GM18951 (cell line): ENCODE results near the gene BLM.

Source experiments
- POLR2A ChIP-seq: IDR thresholded peaks from 4 replicates; pipeline ENCODE4 v1.6.1; 2011; ENCODE audit warnings: mild to moderate bottlenecking; ENCODE audit not compliant: insufficient read length, insufficient read depth; ENCODE audit errors: extremely low read depth
- in situ Hi-C: fragments of 300-500 bp; cut with MboI; formaldehyde crosslinking; loops from one replicate; pipeline ENCODE4 v1.12.0; 2022; ENCODE audit warnings: low sequenced_read_pairs, mixed read lengths, inconsistent platforms; ENCODE audit not compliant: unreplicated experiment

Gene BLM

DNA sequence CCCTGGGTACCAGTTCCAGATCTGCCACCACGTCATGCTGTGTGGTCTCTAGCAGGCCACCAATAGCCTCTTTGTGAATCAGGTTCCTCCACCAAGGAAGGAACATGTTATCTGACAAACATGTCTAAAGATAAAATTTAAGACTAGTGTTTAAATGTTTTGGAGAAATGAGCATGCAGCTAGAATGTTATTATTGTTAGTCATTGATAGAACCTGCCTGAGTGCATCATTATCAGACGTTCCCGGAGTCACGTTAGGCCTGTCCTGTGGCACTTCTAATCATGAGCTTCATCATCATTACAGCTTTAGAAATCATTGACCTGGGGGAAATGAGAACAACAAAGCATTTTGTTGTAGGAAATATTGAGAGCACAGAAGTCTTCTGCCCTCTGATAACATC is 92.4 kb downstream of the BLM start:
- no peak for TF ChIP-seq POLR2A
- in situ Hi-C loops = no loop called here

DNA sequence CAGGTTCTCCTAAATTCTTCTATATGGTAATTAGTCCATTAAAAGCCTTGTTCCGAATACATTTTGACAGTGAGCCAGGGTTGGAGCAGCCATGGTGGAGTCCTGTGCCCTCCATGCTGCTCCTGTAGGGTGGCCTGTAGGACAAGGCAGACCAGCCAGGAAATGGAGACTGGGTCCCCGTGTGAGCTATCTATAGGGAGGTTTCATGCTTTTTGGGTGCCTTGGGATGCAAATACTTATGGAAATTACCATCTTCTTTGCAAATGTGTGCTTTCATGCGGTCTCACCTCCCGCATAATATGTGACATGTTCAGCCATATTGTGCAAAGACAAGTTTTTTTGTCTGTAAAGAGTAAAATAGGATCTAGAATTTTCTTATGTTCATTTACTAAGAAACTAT is 93.2 kb downstream of the BLM start:
- in situ Hi-C loops = no loop called here
- no peak for TF ChIP-seq POLR2A

DNA sequence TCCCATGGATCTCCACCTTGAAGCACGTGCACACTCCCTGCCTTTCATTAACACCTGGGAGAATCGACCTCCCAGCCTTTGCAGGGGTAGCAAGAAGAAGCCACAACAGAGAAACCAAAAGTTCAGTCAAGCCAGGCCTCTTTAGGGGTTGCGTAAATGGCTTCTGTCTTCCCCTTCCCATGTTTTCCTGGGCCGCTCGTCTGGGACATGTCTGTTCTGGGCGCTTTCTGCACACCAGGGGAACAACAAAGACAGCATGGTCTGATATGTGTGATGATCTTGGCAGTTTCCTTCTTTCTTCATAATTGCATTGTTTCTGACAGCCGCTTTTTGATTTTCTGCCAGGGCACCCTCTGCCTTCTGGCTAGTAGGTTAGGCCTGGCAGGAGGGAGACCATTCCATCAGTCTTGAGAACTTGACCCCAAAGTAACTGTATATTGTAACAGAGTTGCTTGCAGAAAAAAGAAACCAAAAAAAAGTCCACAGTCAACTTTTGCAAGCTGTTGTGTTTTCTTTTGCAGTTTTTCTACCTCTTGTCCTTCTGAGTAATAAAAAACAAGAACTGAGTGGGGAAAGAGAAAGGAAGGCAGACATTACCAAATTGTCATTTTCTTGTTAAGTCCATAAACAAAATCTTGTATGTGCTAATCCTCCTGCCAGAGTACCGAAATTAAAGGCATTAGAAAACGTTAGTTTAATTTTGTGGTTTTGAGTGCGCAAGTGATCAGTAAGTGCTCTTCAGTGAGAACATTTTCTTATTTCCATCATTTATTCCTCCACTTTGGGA is 95.2 kb downstream of the BLM start:
- in situ Hi-C loops = no loop called here
- TF ChIP-seq POLR2A = no peak

DNA sequence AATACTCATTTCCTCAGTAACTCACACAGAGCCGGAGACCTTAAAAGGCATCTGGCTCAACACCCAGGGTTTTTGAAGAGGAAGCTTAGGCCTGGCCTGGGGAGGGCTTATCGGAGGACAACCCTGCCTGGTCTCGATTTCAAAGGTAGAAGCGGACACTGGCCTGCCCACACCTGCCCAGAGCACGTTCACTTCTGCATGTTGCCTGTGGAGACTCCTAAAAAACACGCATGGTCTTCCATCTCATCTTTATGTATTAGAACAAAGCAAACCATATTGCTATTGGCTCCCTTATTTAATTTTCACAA is 95.8 kb downstream of the BLM start:
- in situ Hi-C loops = no loop called here
- TF ChIP-seq POLR2A = no peak

DNA sequence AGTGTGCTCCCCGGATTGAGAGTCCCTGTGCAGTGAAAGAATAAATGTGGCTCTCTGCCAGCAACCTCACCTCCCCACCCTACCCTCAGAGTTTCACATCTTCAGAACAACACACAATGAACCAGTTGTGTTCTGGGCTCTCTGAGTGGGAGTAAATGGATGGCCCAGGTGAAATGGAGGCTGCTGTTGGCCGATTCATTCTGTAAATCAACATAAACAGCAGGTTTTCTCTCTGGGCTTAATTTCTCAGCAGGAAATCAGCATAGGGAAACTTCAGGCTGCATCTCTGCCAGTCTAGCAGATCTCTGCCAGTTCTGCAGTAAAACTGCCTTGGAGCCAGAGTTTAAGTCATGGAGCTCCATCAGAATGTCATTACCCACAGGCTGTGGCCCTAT is 96.6 kb downstream of the BLM start:
- in situ Hi-C loops = no loop called here
- no peak for TF ChIP-seq POLR2A

DNA sequence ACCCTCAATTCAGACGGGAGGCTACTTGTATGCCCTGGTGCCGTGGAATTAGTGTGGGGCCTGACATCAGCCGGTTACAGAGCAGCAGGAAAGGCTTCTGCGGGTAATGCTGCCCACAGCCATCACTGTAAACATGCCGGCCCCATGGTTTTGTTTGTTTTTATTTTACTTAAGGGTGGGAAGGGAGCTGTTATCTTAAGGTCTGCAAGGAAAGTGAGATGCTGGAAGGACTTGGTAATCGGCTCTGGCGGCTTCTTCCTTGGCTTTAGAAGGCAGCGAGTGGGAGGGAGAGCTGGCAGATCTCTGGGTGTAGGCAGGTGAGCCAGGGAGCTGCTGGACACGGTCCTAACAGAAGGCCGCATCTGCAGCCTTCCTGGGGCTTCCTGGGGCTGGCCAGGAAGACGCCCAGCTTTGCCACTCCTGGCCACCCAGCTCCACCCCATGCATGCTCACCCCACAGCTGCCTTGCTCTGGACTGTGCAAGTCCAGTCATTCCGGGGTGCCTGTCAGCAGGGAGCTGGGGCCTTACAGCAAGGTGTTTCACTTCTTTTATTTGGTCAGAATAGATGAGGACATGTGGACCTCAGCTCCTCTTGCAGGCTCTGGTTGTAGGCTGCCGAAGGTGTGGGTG is 97.2 kb downstream of the BLM start:
- no peak for TF ChIP-seq POLR2A
- in situ Hi-C loops = no loop called here

DNA sequence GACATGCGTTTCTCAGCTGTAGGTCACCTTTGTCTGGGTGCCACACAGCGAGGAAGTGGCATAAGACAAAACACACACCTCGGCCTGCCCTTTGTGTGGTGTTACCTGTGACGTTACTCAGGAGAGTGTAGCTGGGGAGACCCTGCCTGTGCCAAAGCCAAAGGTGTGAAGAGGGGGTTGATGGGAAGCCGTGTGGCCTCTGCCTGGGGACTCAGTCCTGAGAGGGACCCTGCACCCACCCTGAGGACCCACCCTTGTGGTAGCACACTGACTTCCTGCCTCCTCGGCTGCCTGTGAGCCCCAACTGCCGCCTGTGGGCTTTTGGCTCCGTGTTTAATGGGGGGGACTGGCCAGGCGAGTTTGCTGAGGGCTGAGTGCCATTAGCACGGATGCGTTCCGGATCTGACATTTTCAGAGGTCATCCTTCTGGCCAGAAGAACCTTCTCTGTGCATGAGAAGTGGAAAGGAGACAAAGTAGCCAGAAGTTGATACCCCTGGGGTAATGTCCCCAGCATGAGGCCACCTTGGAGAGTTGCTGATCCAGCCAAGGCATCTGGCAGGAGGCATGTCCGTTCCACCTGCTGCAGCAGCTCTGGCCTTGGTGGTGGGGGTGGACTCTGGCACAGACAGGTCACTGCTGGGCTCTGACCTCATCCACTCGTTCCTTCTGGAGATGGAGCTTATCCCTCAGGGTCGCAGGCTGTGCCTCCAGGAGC is 99.4 kb downstream of the BLM start:
- in situ Hi-C loops = no loop called here
- TF ChIP-seq POLR2A = no peak

DNA sequence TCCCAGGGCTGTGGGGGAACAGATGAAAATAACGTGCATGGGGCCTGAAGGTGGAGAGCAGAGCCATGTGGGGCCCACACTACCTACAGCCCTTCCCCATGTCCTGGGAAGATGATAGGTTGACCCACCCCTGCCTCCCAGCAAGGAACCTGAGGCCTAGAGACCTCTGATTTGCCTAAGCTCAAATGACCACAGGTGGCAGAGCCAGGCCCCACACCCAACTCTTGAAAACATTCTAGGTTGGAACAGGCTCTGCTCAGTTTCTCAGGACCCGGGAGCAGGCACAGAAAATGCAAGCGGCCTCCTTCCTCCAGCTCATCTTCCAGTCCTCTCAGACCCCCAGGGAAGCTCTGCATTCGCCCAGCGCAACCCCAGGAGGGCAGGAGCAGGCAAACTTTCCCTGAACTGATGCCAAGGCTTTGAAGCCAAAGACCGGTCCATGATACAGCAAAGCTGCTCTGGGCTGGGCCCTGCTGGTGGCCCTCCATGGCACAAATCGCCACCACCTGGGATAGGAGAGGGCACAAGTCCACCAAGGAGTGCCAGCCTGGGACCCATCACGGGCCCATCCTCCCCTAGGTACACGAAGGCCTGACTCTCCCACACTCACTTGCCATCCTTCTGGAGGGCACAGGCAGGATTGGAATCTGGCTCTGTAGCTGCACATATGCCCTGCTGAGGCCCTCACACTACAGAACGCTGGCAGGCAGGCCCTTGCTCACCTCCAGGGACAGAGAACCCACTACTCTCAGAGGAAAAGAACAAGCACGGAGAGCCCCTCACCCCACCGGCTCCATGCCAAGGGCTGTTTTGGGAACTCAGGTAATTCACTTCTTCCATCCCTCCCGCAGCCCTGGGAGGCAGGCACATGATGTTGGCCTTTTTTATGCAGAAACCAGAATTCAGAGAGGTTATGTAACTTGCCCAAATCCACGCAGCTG is 100.2 kb downstream of the BLM start:
- in situ Hi-C loops = no loop called here
- no peak for TF ChIP-seq POLR2A

DNA sequence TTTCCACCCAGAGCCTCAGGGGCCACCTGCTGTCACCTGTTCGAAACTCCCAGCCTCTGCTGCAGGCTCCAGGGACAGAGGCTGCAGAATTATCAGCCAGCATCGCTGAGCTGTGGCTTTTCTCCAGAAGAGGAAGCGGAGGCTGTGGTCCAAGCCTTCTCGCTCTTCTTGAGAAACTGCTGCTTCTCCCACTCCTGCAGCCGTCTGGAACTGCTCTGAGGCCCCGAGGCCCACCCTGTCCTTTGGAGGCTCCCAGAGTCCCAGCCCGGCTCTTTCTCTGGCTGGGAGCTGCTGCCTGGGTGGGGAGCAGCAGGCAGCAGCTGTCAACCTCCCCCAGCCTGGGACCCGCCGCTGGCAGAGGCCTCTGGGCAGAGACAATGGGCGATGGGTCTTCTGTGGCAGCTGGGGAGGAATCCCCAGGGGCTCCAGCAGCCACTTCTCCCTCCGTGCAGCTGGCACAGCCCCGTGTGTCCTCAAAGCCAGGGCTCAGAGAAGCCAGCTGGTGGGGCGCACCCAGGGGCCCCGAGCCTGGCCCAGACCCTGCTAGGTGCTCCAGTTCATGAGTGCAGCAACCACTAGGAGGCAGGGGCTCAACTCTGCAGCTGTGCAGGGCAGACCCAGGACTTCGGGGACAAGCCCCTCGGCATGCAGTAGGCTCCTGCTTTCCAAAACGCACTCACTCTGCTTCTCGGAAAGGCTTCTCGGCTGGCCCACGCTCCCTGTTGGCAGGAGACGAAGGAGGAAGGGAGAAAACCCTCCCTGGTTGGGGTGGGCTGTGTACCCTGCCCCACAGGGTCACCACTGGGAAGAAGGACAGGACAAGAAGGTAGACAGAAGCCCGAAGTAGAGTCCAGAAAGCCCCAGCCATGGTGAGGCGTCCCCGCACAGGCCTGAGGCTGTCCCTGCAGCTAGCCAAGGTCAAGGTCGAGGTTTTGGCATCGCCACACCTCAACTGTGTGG is 101.4 kb downstream of the BLM start:
- TF ChIP-seq POLR2A = no peak
- in situ Hi-C loops = no loop called here

DNA sequence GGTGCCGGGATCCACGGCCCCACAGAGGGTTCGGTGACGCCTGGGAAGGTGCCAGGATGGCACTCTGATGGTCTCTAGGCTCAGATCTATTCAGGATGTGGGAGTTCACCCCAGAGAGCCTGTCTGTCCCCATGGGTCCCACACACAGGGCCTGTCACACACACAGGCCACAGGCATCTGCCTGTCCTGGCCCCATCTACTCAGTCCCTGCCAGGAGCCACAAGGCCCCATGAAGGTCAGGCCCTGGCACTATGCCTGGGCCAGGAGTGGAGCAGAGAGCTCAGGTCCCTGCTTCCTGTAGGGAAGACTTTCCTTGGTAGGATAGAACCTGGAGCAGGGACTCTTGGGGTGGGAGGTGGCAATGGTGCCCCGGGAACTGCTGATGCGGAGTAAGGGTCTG is 102.2 kb downstream of the BLM start:
- TF ChIP-seq POLR2A = no peak
- in situ Hi-C loops = no loop called here

DNA sequence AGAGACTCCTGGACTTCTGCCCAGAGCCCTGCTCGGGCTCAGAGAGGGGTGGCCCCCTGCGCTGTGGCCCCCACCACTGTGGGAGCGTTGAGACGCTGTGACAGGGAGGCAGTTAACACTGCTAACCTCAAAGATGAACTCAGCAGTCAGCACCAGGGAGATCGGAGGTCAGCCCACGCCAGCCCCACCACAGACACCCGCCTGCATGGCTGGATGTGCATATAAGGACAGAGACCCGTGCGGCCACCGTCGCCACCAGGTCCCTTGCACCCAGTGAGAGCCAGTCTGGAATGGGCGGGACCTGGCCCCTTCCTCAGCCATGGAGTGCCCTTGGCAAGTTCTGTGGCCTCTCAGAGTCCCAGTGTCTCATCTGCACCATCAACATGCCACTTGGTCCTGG is 102.7 kb downstream of the BLM start:
- TF ChIP-seq POLR2A = no peak
- in situ Hi-C loops = no loop called here

DNA sequence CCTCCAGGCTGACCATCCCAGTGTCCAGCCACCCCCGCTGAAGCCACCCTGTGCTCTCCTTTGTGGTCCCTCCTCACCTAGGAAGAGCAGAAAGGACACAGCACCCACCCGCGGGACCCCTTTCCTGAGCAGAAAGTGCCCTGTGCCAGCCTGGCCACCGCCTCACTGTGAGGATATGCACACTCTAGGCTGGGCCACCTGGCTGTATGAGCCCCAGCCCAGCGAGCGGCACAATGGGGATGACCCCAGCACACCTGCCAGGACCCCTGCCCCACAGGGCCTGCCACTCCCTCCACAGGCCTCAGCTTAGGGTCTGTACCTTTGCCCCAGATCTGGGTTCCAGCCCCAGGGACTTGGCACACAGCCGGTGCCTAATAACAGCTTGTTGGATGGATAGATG is 103.3 kb downstream of the BLM start:
- TF ChIP-seq POLR2A = no peak
- in situ Hi-C loops = no loop called here
